Suprapubic skin (tissue), 3 donors: ENCODE data around the gene CLIC4.

Experiments
- CTCF ChIP-seq, 2 donors: fragments of 200-600 bp in 1 of 2; fragments of 450-650 bp in 1 of 2; sonication (generic) in 1 of 2; IDR thresholded peaks; one replicate each; pipeline ENCODE4 v1.5.1; 2016 to 2019; ENCODE audit warnings: antibody characterized with exemption in 2 of 2, mild to moderate bottlenecking in 1 of 2, moderate library complexity in 1 of 2
- EP300 ChIP-seq: sonication (generic); formaldehyde crosslinking; IDR thresholded peaks from one replicate; pipeline ENCODE4 v1.6.1; 2017; ENCODE audit warnings: antibody characterized with exemption
- POLR2A ChIP-seq, 2 donors: fragments of 450-650 bp; IDR thresholded peaks; one replicate each; pipeline ENCODE4 v1.6.1; 2017; ENCODE audit warnings: antibody characterized with exemption in 2 of 2, mild to moderate bottlenecking in 2 of 2, moderate library complexity in 2 of 2

GRCh38 chr1:24749886-24750285 lies 4.6 kb downstream of the CLIC4 start:
- TF ChIP-seq EP300 (no peak), CTCF (IDR thresholded peaks at IDR 0.05) (no peak), POLR2A (IDR thresholded peaks at IDR 0.05) (no peak)
